Inferior parietal cortex (tissue), 1 donor: ENCODE measurements around the gene ARHGEF33.

Experiments used
- DNase-seq: peaks from one replicate; pipeline ENCODE4 v3.0.0-alpha.2; 2016; ENCODE audit errors: extremely low spot score

The ARHGEF33 gene

GRCh38 chr2:38959938-38960608 is 70.4 kb downstream of the ARHGEF33 start:
- no peak for DNase-seq

- DNase-seq, result no peak
These were observed 71.1 kb downstream of the ARHGEF33 start for GRCh38 chr2:38960609-38961320.

GRCh38 chr2:38966006-38966405 is 76.3 kb downstream of the ARHGEF33 start:
- no peak for DNase-seq

DNA sequence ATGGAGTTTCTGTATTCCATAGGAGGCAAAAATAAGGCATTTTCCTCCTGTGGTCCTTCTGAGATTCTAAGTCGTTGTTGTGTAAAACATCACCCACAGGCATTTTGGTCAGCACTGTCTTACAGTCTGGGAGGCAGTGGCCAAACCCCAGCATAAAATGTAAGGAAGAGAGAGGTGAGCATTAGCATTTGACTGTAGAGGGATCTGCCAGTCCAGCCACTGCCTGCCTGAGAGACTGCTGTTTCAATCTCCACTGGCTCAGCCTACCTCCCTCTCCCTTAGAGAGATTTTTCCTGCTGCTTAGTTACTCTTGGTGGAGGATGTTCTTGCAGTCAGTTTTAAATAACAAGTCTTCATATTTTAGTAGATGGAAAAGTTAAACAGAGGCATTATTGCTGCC is 77.0 kb downstream of the ARHGEF33 start:
- no peak for DNase-seq

DNA sequence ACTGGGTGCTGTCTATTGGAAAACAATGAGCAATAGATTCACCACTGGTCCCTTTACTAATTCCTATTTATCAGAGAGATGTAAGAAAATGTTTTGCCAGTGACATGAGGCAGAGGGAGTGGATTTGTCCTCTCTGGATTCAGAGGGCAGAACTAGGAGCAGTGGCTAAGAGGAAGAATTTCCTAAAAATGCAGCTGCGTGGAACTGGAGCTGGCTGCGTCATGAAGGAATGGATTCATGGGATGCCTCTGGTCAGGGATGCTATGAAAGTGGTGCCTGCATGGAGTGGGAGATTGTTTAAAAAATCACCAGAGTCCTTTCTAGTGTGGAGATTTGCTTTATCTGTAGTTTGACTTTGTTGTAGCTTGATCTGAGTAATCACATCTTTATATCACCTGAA is 78.3 kb downstream of the ARHGEF33 start:
- DNase-seq, result no peak

GRCh38 chr2:38971377-38971776 is 81.7 kb downstream of the ARHGEF33 start:
- DNase-seq, result no peak

DNA sequence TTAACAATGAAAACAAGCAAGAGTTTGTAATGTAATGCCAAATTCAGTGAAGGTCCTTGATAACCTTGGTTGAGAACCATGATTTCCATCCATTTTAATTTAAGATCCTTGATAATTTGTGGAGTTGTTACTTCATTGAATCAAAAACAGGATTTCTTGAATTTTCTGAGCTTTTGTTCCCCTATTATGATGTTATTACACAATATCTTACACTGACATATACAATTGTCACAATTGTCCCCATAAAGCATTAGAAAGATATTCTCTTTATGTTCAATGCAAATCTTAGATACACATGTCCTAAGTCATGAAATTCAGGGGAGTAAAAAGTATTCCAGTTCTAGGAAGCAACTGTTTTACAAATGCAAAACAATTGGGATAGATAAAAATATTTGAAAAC is 83.6 kb downstream of the ARHGEF33 start:
- DNase-seq, result no peak

DNA sequence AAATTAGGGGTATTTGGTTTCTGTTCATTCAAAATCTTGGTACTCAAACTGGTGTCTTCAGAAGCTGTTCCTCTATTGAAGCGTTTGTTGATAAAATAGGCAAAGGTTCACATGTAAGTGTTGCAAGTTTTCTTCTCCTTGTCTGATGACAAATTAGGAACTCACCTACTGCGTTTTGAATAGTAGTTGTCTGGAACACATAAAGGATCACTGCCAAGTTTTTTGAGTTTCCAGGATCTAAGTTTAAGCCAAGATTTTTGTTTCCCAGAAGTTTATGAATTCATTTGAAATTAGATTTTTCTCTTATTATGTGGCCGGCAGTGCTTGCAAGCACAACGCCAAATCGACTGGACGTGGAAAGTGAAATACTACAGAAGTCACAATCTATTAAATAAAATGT is 85.4 kb downstream of the ARHGEF33 start:
- no peak for DNase-seq

DNA sequence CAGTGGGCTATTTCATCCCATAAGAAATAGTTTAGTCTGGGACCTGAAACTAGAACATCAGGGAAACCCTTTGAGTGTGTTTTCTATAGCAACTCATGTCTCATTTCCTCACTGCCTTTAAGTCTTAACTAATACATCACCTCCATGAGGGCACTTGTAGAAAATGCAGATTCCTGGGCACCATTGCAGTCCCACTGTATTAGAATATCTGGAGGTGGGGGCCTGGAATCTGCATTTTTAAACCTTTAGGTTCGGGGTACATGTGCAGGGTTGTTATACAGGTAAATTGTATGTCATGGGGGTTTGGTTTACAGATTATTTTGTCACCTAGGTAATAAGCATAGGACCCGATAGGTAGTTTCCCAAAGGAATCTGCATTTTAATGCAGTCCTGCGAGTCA is 87.4 kb downstream of the ARHGEF33 start:
- DNase-seq, result no peak

GRCh38 chr2:38978296-38978903 is 88.7 kb downstream of the ARHGEF33 start:
- peak; percentile 24 for DNase-seq

- no peak for DNase-seq
These were observed 89.2 kb downstream of the ARHGEF33 start for GRCh38 chr2:38978908-38979307.

DNA sequence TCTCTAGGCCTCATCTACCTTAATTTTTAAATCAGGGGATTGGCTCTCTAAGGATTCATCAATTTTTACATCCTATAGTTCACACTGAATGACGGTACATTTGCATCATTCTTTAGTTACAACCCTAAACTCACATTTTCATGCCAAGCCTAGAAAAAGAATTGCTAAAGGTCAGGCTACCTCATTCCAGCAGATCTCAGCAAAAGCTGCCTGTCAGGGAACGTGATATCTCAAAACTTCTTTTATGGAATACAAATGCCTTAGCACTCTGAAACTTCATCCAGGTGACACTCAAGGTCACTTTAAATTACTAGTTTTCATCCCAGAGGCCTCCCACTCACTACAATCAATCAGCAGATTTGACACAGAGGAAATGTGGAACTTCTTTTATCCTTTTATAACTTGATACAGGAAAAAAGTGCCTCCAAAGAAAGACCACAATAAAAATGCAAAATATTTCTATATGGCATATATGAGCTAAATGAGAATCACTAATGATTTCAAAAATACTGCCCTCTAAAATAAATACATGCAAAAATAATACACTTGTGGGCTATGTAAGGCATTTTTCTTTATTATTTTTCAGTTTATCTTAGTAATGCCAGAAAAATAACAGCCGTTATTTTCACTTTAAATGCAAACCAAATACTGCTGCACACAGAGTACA is 91.5 kb downstream of the ARHGEF33 start:
- no peak for DNase-seq

DNA sequence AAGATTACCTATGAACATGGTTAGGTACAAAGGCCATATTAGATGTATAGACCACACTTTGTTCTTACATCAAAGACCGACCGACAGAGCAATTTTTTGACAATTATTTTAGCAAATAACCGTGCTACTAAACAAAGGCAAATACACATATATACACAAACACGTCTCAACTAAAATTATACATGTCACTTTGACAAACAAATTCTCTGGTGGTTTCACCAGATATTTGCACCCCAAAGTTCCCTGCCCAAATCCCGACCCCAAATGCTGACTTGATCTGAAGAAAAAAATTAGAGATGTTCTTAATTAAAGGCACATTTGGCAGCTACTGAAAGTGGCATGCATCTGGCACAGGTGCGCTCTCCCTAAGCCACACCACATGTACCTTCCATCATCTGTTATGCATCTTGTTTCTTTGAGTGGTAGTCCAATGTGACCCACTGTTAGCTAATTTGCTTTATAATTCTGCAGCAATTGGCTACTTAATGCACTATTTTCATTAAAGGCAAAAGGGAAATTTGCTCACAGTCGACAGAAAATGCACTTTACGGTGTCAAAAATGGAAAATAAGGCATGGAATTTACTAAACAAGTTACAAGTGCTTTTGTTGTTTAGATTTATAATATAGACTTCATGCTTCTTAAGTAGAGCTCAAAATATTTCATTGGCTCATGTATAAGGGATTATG is 92.1 kb downstream of the ARHGEF33 start:
- DNase-seq, result no peak

- no peak for DNase-seq
These were observed 92.8 kb downstream of the ARHGEF33 start for GRCh38 chr2:38982498-38982897.

DNA sequence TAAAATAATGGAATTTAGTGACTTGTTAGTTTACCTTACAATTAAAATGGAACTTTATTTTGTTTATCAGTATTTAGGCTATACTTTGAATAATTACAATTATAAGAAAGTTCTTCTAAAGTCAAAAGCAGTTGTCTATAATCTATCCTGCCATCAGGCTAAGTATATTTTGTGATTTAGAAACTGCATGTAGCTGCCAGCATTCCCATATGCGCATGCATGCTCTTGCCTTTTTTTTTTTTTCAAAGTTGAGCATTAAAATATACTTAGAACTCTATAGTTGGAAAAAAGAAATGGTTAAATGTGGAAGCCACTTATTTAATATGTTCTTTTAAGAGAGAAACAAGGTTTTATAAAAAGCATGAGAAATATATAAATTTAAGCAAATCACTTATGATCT is 99.0 kb downstream of the ARHGEF33 start:
- no peak for DNase-seq

DNA sequence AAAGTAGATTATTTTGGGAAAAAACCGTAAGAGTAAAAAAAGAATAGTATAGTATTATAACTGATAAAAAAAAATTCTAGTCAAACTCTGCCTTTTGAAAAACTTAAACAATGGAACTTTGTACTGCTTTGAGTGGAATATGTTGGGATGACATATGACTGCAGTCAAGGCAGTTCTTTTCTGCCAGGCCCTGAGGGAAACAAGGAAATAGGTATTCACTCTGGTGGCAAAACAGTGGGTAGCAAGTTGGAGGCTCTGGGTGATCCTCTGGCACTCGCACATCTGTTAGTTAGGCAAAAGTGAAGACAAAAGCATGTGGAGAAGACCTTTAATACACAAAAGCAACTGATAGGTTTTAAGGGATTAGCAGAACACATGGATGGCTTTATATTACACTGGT is 102.2 kb downstream of the ARHGEF33 start:
- no peak for DNase-seq

- DNase-seq, result no peak
These were observed 108.1 kb downstream of the ARHGEF33 start for GRCh38 chr2:38997781-38998180.

DNA sequence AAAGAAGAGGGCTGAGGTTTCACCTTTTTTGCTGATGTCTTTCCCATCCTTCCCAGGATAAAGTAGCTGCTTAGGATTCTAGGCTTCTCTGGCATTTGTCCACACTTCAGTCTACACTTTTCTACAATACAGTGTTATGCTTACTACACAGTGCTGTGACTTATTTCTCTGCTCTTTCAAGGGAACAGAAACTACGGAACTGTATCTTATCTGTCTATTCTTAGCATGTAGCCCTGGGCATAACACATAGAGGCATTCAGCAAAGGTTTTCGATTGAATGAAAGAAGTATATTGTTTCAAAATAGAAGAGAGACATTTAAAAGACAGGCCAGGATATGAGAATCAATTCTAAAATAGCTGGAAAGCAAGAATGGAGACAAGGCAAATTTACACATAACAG is 110.9 kb downstream of the ARHGEF33 start:
- DNase-seq, result no peak

GRCh38 chr2:39007875-39008504 is 118.3 kb downstream of the ARHGEF33 start:
- DNase-seq, result no peak

DNA sequence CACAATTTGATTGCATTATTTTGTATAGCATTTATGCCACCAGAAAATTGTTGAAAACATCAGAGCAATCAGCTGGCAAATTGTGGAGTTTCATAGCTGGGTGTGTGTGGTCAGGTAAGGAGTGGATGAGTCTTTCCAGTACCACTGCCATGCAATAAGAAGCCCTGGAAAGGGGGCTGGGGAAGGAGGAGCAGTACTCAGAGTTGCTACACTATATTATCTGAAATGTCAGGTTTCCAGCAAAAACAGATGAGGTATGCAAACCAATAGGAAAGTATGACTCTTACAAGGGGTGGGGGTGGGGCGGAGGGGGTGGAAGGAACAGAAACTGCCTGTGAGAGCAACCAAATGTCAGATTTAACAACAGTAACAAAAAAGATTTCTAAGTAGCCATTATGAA is 119.0 kb downstream of the ARHGEF33 start:
- no peak for DNase-seq

DNA sequence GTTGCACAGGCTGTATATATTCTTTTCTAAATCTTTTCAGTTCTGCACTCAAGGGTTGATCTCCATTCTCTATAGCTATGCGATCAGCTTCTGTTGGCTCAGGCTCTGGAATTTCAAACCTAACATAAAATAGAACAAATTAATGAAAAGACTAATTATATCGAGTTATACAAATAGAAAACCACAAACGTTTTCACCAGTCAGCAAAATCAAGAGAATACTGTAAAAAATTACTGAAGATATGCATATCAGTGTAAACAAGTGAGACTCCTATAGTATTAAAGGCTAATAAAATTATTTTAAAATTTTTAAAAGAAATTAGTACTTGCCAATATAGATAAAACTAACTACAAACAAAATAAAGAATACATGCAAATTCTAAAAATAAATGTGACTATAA is 124.2 kb downstream of the ARHGEF33 start:
- no peak for DNase-seq

DNA sequence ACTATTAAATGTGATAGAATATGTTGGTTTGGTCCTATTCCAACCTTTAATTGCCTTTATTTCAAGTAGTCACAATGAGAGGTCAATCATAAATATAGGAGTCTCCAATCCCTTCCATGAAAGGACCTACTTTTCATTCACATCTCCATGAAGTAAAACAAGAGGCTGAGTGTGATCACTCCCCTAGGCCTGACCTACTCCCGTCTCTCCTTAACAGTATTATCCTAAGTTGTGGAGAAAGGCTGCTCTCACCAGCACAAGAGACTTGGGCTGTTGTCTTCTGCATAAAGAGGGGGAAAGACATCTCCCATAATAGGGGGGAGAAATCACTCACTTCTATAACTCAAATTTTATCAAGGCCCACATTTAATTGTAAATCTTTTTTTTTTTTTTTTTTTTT is 125.7 kb downstream of the ARHGEF33 start:
- DNase-seq, result no peak
